ENCODE data around the gene ITPR1.

GRCh38 chr3:4690277-4690676, 197.1 kb downstream of the ITPR1 start:
- TF ChIP-seq CTCF (conservative IDR thresholded peaks at IDR 0.05; ENCODE audit: low read depth, low read length) (no peak), EZH2 (IDR thresholded peaks at IDR 0.05; ENCODE audit: low read length, unreplicated experiment) (no peak)
